H9 (cell line): Measurements from ENCODE around the gene RTF2. TPM values are rescaled to one million over a fixed set of nuclear protein-coding genes. Genes with fewer than 3 reads are reported as not detected.

Experiments used
- DNase-seq: peaks from one replicate; pipeline ENCODE4 v3.0.0-alpha.2; 2017
- H2AFZ ChIP-seq: one replicate; pipeline ENCODE4 v1.6.1; 2013; ENCODE audit warnings: mild to moderate bottlenecking, low read length, control low read depth, moderate library complexity
- H2AK5ac ChIP-seq: 2 replicates; pipeline ENCODE4 v1.6.1; 2013; ENCODE audit warnings: low read length, control low read depth, mixed read lengths; ENCODE audit not compliant: insufficient read length
- H2BK120ac ChIP-seq: one replicate; pipeline ENCODE4 v1.6.1; 2013; ENCODE audit warnings: low read depth, mild to moderate bottlenecking, low read length, control low read depth, inconsistent platforms; ENCODE audit not compliant: poor library complexity, severe bottlenecking
- H2BK12ac ChIP-seq: 2 replicates; pipeline ENCODE4 v1.6.1; 2013; ENCODE audit warnings: low read length, control low read depth, mixed read lengths, low read depth; ENCODE audit not compliant: insufficient read length
- H2BK15ac ChIP-seq: 2 replicates; pipeline ENCODE4 v1.6.1; 2013; ENCODE audit warnings: low read depth, low read length, control low read depth
- H2BK20ac ChIP-seq: one replicate; pipeline ENCODE4 v1.6.1; 2013; ENCODE audit warnings: low read depth, mild to moderate bottlenecking, low read length, control low read depth, inconsistent platforms; ENCODE audit not compliant: poor library complexity, severe bottlenecking
- H2BK5ac ChIP-seq: 2 replicates; pipeline ENCODE4 v1.6.1; 2013; ENCODE audit warnings: low read length, control low read depth, mixed read lengths; ENCODE audit not compliant: insufficient read length
- H3K14ac ChIP-seq: 2 replicates; pipeline ENCODE4 v1.6.1; 2013; ENCODE audit warnings: low read length, control low read depth; ENCODE audit not compliant: insufficient read depth
- H3K18ac ChIP-seq: 2 replicates; pipeline ENCODE4 v1.6.1; 2013; ENCODE audit warnings: low read depth, mild to moderate bottlenecking, mixed read lengths, low read length, control low read depth; ENCODE audit not compliant: insufficient read length
- H3K23ac ChIP-seq: 2 replicates; pipeline ENCODE4 v1.6.1; 2013; ENCODE audit warnings: low read length, control low read depth, mixed read lengths, low read depth; ENCODE audit not compliant: insufficient read length
- H3K23me2 ChIP-seq: 2 replicates; pipeline ENCODE4 v1.6.1; 2013; ENCODE audit warnings: low read depth, mild to moderate bottlenecking, mixed read lengths, low read length, control low read depth; ENCODE audit not compliant: insufficient read length, poor library complexity, severe bottlenecking
- H3K27ac ChIP-seq: 2 replicates; pipeline ENCODE4 v1.5.1; 2013; ENCODE audit warnings: low read length, control low read depth, mixed read lengths, low read depth; ENCODE audit not compliant: insufficient read length
- H3K27me3 ChIP-seq: 2 replicates; pipeline ENCODE4 v1.6.1; 2013; ENCODE audit warnings: low read length, control low read depth, inconsistent platforms; ENCODE audit not compliant: insufficient read depth
- H3K4ac ChIP-seq: 2 replicates; pipeline ENCODE4 v1.6.1; 2013; ENCODE audit warnings: low read depth, mild to moderate bottlenecking, control low read depth, inconsistent platforms, low read length, moderate library complexity
- H3K4me1 ChIP-seq: 2 replicates; pipeline ENCODE4 v1.6.1; 2013; ENCODE audit warnings: low read length, control low read depth, inconsistent platforms; ENCODE audit not compliant: insufficient read depth
- H3K4me2 ChIP-seq: 2 replicates; pipeline ENCODE4 v1.6.1; 2013; ENCODE audit warnings: low read length, control low read depth, mixed read lengths; ENCODE audit not compliant: insufficient read length, insufficient read depth
- H3K56ac ChIP-seq: 2 replicates; pipeline ENCODE4 v1.6.1; 2013; ENCODE audit warnings: low read depth, mild to moderate bottlenecking, mixed read lengths, low read length, control low read depth; ENCODE audit not compliant: insufficient read length
- H3K79me1 ChIP-seq: 2 replicates; pipeline ENCODE4 v1.6.1; 2013; ENCODE audit warnings: low read depth, mild to moderate bottlenecking, moderate library complexity, low read length, control low read depth, inconsistent platforms; ENCODE audit not compliant: insufficient read depth, poor library complexity, severe bottlenecking
- H3K79me2 ChIP-seq: 2 replicates; pipeline ENCODE4 v1.6.1; 2013; ENCODE audit warnings: low read length, control low read depth, inconsistent platforms; ENCODE audit not compliant: insufficient read depth
- H3K9ac ChIP-seq: 2 replicates; pipeline ENCODE4 v1.6.1; 2013; ENCODE audit warnings: low read length, control low read depth, mixed read lengths; ENCODE audit not compliant: insufficient read length; ENCODE audit errors: extremely low read depth
- H3K9me3 ChIP-seq: one replicate; pipeline ENCODE4 v1.6.1; 2013; ENCODE audit warnings: low read depth, low read length, inconsistent platforms; ENCODE audit not compliant: control insufficient read depth
- H3T11ph ChIP-seq: one replicate; pipeline ENCODE4 v1.6.1; 2013; ENCODE audit warnings: mild to moderate bottlenecking, low read length, control low read depth, inconsistent platforms
- H4K20me1 ChIP-seq: one replicate; pipeline ENCODE4 v1.6.1; 2013; ENCODE audit not compliant: control insufficient read depth, insufficient read length, insufficient read depth
- H4K5ac ChIP-seq: 2 replicates; pipeline ENCODE4 v1.6.1; 2013; ENCODE audit warnings: low read depth, mild to moderate bottlenecking, mixed read lengths, low read length, control low read depth; ENCODE audit not compliant: insufficient read length
- H4K8ac ChIP-seq: replicated peaks from 2 replicates; pipeline ENCODE4 v1.6.1; 2013; ENCODE audit warnings: low read length, control low read depth, mixed read lengths, low read depth; ENCODE audit not compliant: insufficient read length
- H4K91ac ChIP-seq: 2 replicates; pipeline ENCODE4 v1.6.1; 2013; ENCODE audit warnings: low read depth, mild to moderate bottlenecking, moderate library complexity, mixed read lengths, low read length, control low read depth; ENCODE audit not compliant: insufficient read length
- H3K27ac Mint-ChIP-seq, 3 experiments: 2 replicates in 2 of 3; 3 replicates in 1 of 3; pipeline ENCODE4 v1.8.0; 2020 to 2021; ENCODE audit warnings: mixed read lengths in 3 of 3, mild to moderate bottlenecking in 1 of 3, moderate library complexity in 1 of 3
- H3K27me3 Mint-ChIP-seq: 2 replicates; pipeline ENCODE4 v1.8.0; 2021; ENCODE audit warnings: low read depth, mild to moderate bottlenecking, moderate library complexity, mixed read lengths
- H3K36me3 Mint-ChIP-seq, 3 experiments: 2 replicates in 2 of 3; 3 replicates in 1 of 3; pipeline ENCODE4 v1.8.0; 2020 to 2021; ENCODE audit warnings: low read depth in 3 of 3, mixed read lengths in 3 of 3; ENCODE audit not compliant: insufficient read depth in 1 of 3
- H3K4me1 Mint-ChIP-seq, 2 experiments: 2 replicates each; pipeline ENCODE4 v1.8.0; 2020; ENCODE audit warnings: mixed read lengths in 2 of 2
- H3K4me3 Mint-ChIP-seq, 2 experiments: 2 replicates in 1 of 2; 3 replicates in 1 of 2; pipeline ENCODE4 v1.8.0; 2020 to 2021; ENCODE audit warnings: mild to moderate bottlenecking in 2 of 2, mixed read lengths in 2 of 2, moderate library complexity in 1 of 2
- H3K9me3 Mint-ChIP-seq, 2 experiments: 2 replicates in 1 of 2; 3 replicates in 1 of 2; pipeline ENCODE4 v1.8.0; 2020; ENCODE audit warnings: mild to moderate bottlenecking in 2 of 2, mixed read lengths in 2 of 2, moderate library complexity in 1 of 2
- WGBS: extraction: QIAGEN DNeasy Blood & Tissue Kit; methylation state at CpG from one replicate; pipeline ENCODE4 v1.1.7; 2013; ENCODE audit warnings: missing lambda C conversion rate, low lambda C conversion rate, mixed read lengths; ENCODE audit not compliant: insufficient read length; ENCODE audit errors: extremely low coverage; 5-methylcytosine and 5-hydroxymethylcytosine counted together
- total RNA-seq: library from RNA; stranded (reverse); gene quantifications from 2 replicates; pipeline ENCODE4 v1.2.1, GENCODE V29; 2021
- TF ChIP-seq, protein P1 (sequence below): fragments of 200-600 bp; sonication (generic); conservative IDR thresholded peaks from 3 replicates; pipeline ENCODE4 v1.8.0; 2021; ENCODE audit warnings: antibody characterized with exemption, mild to moderate bottlenecking

The RTF2 gene
- total RNA-seq, 1 experiment from 2014 or later, result 62.6 TPM

DNA sequence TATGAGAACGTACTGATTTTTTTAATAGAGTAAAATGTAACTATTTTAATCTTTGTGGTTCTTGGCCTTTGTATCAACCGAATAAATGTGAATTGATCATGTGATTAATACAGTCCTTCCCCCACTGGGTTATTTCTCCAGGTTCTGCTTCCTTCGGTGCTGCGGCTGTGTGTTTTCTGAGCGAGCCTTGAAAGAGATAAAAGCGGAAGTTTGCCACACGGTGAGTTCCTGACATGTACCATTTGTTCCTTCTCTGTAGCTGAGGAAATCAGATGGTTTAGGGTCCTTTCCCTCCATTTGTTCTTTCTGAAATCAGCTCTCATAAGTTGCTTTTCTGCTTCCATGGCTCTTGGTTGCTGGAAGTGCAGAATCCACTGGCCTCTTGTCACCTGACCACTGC is 15.5 kb downstream of the RTF2 start:
- WGBS, result no CpG with 5 or more reads among the region's 7 CpGs
- no peak overlapping the region for H2BK120ac ChIP-seq
- H3K36me3 Mint-ChIP-seq, result peaks cover 12 to 48% (median 38%) of the 10 kb centered on the region in 3 experiments; a peak in 6 of 7 replicates
- TF ChIP-seq, protein P1, sequence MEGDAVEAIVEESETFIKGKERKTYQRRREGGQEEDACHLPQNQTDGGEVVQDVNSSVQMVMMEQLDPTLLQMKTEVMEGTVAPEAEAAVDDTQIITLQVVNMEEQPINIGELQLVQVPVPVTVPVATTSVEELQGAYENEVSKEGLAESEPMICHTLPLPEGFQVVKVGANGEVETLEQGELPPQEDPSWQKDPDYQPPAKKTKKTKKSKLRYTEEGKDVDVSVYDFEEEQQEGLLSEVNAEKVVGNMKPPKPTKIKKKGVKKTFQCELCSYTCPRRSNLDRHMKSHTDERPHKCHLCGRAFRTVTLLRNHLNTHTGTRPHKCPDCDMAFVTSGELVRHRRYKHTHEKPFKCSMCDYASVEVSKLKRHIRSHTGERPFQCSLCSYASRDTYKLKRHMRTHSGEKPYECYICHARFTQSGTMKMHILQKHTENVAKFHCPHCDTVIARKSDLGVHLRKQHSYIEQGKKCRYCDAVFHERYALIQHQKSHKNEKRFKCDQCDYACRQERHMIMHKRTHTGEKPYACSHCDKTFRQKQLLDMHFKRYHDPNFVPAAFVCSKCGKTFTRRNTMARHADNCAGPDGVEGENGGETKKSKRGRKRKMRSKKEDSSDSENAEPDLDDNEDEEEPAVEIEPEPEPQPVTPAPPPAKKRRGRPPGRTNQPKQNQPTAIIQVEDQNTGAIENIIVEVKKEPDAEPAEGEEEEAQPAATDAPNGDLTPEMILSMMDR, result no peak
- no peak overlapping the region for H3T11ph ChIP-seq
- no peaks in the 10 kb centered on the region for H3K27me3 Mint-ChIP-seq
- no peak overlapping the region for H3K23ac ChIP-seq
- no peaks in the 10 kb centered on the region for H3K79me1 ChIP-seq
- no peak overlapping the region for H3K4me2 ChIP-seq
- no peak overlapping the region for H3K9ac ChIP-seq
- no peak overlapping the region for H4K91ac ChIP-seq
- no peak overlapping the region for H3K27ac Mint-ChIP-seq
- H3K4ac ChIP-seq, result no peak overlapping the region
- no peaks in the 10 kb centered on the region for H3K4me1 ChIP-seq
- no peak overlapping the region for H2AFZ ChIP-seq
- H3K23me2 ChIP-seq, result no peaks in the 10 kb centered on the region
- no peak overlapping the region for H2AK5ac ChIP-seq
- no peaks in the 10 kb centered on the region for H3K27me3 ChIP-seq
- no peak overlapping the region for H3K14ac ChIP-seq
- H3K56ac ChIP-seq, result no peak overlapping the region
- DNase-seq, result no peak
- H3K18ac ChIP-seq, result no peak overlapping the region
- no peak overlapping the region for H3K27ac ChIP-seq
- H3K4me1 Mint-ChIP-seq, result no peaks in the 10 kb centered on the region
- no peaks in the 10 kb centered on the region for H4K20me1 ChIP-seq
- H4K8ac ChIP-seq, result no peak overlapping the region
- no peak overlapping the region for H3K4me3 Mint-ChIP-seq
- no peaks in the 10 kb centered on the region for H3K79me2 ChIP-seq
- no peak overlapping the region for H2BK12ac ChIP-seq
- H3K9me3 ChIP-seq, result no peaks in the 10 kb centered on the region
- no peak overlapping the region for H4K5ac ChIP-seq
- H2BK5ac ChIP-seq, result no peak overlapping the region
- no peaks in the 10 kb centered on the region for H3K9me3 Mint-ChIP-seq
- no peak overlapping the region for H2BK20ac ChIP-seq
- H2BK15ac ChIP-seq, result no peak overlapping the region
